GM21381 (cell line): ENCODE data around the gene PPP4R3A.
A peak's percentile ranks its signal among the peaks of the same experiment; 100 is the strongest.
"Not testable (repeated sequence)": the region's sequence is repeated elsewhere in the genome, so short reads cannot be mapped to it uniquely, and the experiment has no call there.

ENCODE experiments used
- ATAC-seq: cut with Tn5 transposase; IDR thresholded peaks from one replicate; pipeline ENCODE4 v1.9.1; 2021; ENCODE audit warnings: mild to moderate bottlenecking, moderate library complexity; ENCODE audit not compliant: unreplicated experiment

Gene PPP4R3A

GRCh38 chr14:91510171-91511042, at the start of gene PPP4R3A:
Gene PPP4R3A (minus strand): TSS chr14:91510310. CDS start chr14:91509647, 663 bp downstream.
- ATAC-seq, result peak; percentile 81

DNA sequence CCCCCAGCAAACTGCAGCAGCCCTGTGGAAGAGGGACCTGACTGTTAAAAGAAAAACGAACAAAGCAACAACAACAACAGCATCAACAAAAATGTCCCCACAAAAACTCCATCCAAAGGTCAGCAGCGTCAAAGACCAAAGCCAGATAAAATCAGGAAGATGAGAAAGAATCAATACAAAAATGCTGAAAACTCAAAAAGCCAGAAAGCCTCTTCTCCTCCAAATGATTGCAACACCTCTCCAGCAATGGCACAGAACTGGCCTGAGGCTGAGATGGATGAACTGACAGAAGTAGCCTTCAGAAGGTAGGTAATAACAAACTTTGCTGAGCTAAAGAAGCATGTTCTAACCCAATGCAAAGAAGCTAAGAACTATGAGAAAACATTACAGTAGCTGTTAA, 45.4 kb upstream of the PPP4R3A start:
- no peak for ATAC-seq

GRCh38 chr14:91554535-91555332, 44.6 kb upstream of the PPP4R3A start:
- ATAC-seq, result no peak

GRCh38 chr14:91548108-91548507, 38.0 kb upstream of the PPP4R3A start:
- ATAC-seq, result no peak

GRCh38 chr14:91545946-91546716, 36.0 kb upstream of the PPP4R3A start:
- ATAC-seq, result no peak

- no peak for ATAC-seq
Measured at GRCh38 chr14:91545204-91545603, 35.1 kb upstream of the PPP4R3A start.

- no peak for ATAC-seq
Measured at GRCh38 chr14:91536327-91536726, 26.2 kb upstream of the PPP4R3A start.

DNA sequence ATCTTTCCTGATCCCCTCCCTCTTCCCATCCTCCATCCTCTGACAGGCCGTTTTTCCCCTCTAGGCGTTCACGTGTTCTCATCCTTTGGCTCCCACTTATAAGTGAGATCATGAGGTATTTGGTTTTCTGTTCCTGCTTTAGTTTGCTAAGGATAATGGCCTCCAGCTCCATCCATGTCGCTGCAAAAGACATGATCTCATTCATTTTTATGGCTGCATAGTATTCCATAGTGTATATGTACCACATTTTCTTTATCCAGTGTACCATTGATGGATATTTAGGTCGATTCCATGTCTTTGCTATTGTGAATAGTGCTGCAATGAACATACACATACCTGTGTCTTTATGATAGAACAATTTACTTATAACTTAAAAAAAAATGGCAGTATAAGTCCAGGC, 23.9 kb upstream of the PPP4R3A start:
- ATAC-seq, result not testable (repeated sequence)

DNA sequence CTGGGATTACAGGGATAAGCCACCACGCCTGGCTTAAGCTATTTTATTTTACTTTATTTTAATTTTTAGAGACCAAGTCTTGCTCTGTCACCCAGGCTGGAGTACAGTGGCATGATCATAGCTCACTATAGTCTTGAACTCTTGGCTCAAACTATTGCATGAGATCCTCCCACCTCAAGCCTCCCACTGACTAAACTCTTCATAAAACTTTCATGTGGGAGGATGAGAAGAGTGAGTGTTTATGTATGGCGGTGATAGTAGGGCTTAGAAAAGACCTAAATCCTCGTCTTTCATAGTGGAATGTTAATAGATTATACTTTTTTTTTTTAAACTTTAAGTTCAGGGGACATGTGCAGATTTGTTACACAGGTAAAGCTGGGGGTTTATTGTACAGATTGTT, 23.5 kb upstream of the PPP4R3A start:
- ATAC-seq, result no peak

DNA sequence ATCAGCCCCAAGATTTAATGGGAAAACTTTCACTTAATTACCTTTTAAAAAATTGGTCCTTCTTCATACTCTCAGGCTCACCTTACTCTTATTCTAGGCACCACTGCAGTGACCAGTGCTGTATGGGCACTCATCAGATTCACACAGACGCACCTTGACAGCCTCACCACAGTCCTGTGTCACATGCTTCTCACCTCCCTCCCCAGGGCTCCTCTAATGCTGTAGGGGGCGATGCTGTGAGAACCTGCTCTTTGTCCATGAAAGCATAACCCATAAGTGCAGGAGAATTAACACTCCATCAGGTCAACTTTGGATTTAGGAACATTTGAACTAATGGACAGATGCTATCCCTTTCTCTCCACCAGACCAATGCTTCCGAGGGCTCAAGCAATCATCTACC, 13.9 kb upstream of the PPP4R3A start:
- no peak for ATAC-seq

DNA sequence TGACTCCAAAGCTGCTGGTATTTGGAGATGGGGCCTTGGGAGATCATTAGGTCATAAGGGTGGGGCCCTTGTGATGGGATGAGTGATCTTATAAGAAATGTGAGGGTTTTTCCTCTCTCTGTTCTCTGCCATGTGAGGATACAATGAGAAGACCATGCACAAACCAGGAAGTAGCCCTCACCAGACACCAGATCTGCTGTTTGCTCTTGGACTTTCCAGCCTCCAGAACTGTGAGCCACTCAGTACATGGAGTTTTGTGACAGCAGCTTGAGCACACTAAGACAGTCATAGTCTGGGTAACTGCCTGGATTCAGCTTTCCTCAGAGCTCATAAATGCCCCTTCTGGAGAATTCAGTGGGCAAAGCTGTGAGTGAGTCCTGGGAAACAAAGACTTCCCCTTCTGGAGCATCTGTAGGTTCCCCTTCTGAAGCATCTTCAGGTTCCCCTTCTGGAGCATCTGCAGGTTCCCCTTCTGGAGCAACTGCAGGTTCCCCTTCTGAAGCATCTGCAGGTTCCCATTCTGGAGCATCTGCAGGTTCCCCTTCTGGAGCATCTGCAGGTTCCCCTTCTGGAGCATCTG, 11.0 kb upstream of the PPP4R3A start:
- ATAC-seq, result no peak

DNA sequence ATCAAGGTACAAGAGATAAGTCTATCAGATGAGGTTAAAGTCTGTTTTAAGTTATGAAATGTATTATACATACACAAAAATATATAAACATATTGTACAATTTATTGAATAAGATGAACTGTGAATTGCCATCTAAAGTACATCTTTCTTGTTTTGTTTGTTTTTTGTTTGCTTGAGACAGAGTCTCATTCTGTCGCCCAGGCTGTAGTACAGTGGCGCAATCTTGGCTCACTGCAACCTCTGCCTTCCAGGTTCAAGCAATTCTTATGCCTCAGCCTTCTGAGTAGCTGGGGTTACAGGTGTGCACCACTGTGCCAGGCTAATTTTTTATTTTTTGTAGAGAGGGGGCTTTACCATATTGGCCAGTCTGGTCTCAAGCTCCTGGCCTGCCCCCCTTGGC, 10.0 kb upstream of the PPP4R3A start:
- ATAC-seq, result no peak

- no peak for ATAC-seq
Measured at GRCh38 chr14:91519239-91520036, 9.3 kb upstream of the PPP4R3A start.

GRCh38 chr14:91516663-91517388, 6.7 kb upstream of the PPP4R3A start:
- no peak for ATAC-seq

- no peak for ATAC-seq
Measured at GRCh38 chr14:91515979-91516378, 5.9 kb upstream of the PPP4R3A start.

DNA sequence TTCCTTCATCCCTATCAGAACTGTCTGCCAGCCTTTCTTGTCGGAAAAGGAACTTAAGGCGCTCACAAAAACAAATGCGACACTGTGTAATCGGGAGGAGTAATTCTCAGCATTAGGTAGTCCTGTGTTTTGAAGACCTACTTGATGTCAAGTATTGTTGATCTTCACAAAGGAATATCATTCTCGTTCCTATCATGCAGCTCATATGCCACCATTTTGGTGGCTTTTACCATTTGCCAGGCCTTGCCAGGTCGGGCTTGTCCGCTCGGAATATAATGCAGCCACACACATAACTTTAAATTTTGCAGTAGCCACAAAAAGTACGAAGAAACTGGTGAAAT, 903 bp upstream of the PPP4R3A start:
- no peak for ATAC-seq

DNA sequence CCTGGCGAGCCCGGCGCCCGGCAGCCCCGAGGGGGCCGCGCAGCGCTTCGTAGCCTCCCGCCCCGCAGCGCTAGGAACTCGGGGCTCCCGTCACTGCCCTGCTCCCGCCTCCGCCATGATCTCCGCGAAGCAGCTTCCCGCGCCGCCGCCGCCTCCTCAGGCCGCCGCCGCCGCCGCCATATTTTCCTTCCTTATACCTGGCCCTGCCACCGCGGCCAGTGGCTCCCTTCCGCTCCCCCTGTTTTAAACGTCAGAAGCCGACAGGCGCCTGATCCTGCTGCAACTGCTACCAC, 286 bp downstream of the PPP4R3A start:
- peak; percentile 26 for ATAC-seq

- ATAC-seq, result peak; percentile 15
Measured at GRCh38 chr14:91509083-91509877, 830 bp downstream of the PPP4R3A start.

DNA sequence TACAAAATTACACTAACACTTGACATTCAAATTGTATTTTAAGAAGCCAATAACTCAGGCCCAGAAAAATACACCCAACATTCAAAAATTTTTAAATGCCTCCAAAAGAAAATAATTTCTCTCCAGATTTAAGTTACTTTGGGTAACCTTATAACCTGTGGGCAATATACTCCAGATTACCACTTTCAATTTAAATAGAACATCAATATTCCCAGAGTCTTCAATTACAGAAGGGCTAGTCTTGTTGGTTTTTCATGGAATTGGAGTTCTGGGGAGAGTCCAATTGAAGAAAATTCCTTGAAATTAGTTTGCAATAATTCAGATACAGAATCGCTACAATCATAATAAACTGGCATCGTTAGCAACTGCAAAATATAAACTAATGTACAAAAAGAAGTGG, 2.0 kb downstream of the PPP4R3A start:
- ATAC-seq, result no peak
